Upper lobe of right lung (tissue), 1 donor: ENCODE results near the gene ELAVL1. TPM values are rescaled to one million over a fixed set of nuclear protein-coding genes. Genes with fewer than 3 reads are reported as not detected.
"Not testable (repeated sequence)": the region's sequence is repeated elsewhere in the genome, so short reads cannot be mapped to it uniquely, and the experiment has no call there.

Source experiments
- ATAC-seq: fragments of 200-7000 bp; cut with Tn5 transposase; one replicate; pipeline ENCODE4 v1.9.1; 2020; ENCODE audit warnings: mild to moderate bottlenecking, moderate library complexity
- DNase-seq: peaks from one replicate; pipeline ENCODE4 v3.0.0-alpha.2; 2020
- H3K27ac ChIP-seq: fragments of 200-600 bp; one replicate; pipeline ENCODE4 v1.8.0; 2022
- H3K27me3 ChIP-seq: fragments of 200-600 bp; one replicate; pipeline ENCODE4 v1.8.0; 2022; ENCODE audit warnings: mild to moderate bottlenecking
- H3K36me3 ChIP-seq: fragments of 200-600 bp; one replicate; pipeline ENCODE4 v1.8.0; 2022
- H3K4me1 ChIP-seq: fragments of 200-600 bp; one replicate; pipeline ENCODE4 v1.8.0; 2022
- H3K4me3 ChIP-seq: fragments of 200-600 bp; one replicate; pipeline ENCODE4 v1.8.0; 2022; ENCODE audit warnings: mild to moderate bottlenecking
- H3K9me3 ChIP-seq: fragments of 200-600 bp; one replicate; pipeline ENCODE4 v1.8.0; 2022
- CTCF ChIP-seq: fragments of 200-600 bp; IDR thresholded peaks from one replicate; pipeline ENCODE4 v1.8.0; 2022; ENCODE audit warnings: antibody characterized with exemption
- intact Hi-C: fragments of 100-400 bp; cut with DNase I; formaldehyde crosslinking; loops from one replicate; pipeline ENCODE4 v1.11.0; 2022
- total RNA-seq: library from RNA; stranded (reverse); fragmentation: NEBNext Ultra II Directional; extraction: Animal tissue kit (Norgen Biotek cat#: 25700); gene quantifications from one replicate; pipeline ENCODE4 v1.2.1, GENCODE V29; 2021
- donor health status: DM: no; HTN: yes; CAD: no; lungs with severe emphysema.

Gene ELAVL1
- total RNA-seq, 1 donor from 2014 or later: 65.9 TPM

GRCh38 chr19:7933411-7933810 lies 72.0 kb downstream of the ELAVL1 start:
- TF ChIP-seq CTCF: peak; percentile 15
- DNase-seq (no peak), ATAC-seq (no peak)
- Histone ChIP-seq H3K4me3 (no peak overlapping the region), H3K9me3 (no peaks in the 10 kb centered on the region), H3K36me3 (peaks cover 81% of the 10 kb centered on the region), H3K27me3 (no peaks in the 10 kb centered on the region), H3K4me1 (no peaks in the 10 kb centered on the region), H3K27ac (no peak overlapping the region)
- intact Hi-C loops: no loop called here

- H3K36me3 ChIP-seq: peaks cover 78% of the 10 kb centered on the region
- no peak for TF ChIP-seq CTCF
- H3K27me3 ChIP-seq: no peaks in the 10 kb centered on the region
- H3K4me1 ChIP-seq: no peaks in the 10 kb centered on the region
- intact Hi-C loops: no loop called here
- no peak overlapping the region for H3K27ac ChIP-seq
- no peak for DNase-seq
- no peak for ATAC-seq
- H3K9me3 ChIP-seq: no peaks in the 10 kb centered on the region
- no peak overlapping the region for H3K4me3 ChIP-seq
Observed at GRCh38 chr19:7932930-7933300, 72.5 kb downstream of the ELAVL1 start.

- intact Hi-C loops: no loop called here
- Histone ChIP-seq H3K4me3 (no peak overlapping the region), H3K27ac (no peak overlapping the region), H3K27me3 (no peaks in the 10 kb centered on the region), H3K9me3 (no peaks in the 10 kb centered on the region), H3K36me3 (peaks cover 72% of the 10 kb centered on the region), H3K4me1 (no peaks in the 10 kb centered on the region)
- DNase-seq (no peak), ATAC-seq (no peak)
- TF ChIP-seq CTCF: no peak
Observed at GRCh38 chr19:7932276-7932929, 73.0 kb downstream of the ELAVL1 start.

GRCh38 chr19:7931221-7932061 lies 74.0 kb downstream of the ELAVL1 start:
- DNase-seq: no peak
- peak overlapping the region; percentile 51 for H3K27ac ChIP-seq
- peaks cover 4% of the 10 kb centered on the region for H3K4me1 ChIP-seq
- H3K9me3 ChIP-seq: no peaks in the 10 kb centered on the region
- ATAC-seq: no peak
- no peak for TF ChIP-seq CTCF
- no peak overlapping the region for H3K4me3 ChIP-seq
- H3K36me3 ChIP-seq: peaks cover 63% of the 10 kb centered on the region
- intact Hi-C loops: no loop called here
- no peaks in the 10 kb centered on the region for H3K27me3 ChIP-seq

GRCh38 chr19:7930765-7931164 lies 74.7 kb downstream of the ELAVL1 start:
- H3K27ac ChIP-seq: peak overlapping the region; percentile 51
- no peak for ATAC-seq
- DNase-seq: no peak
- H3K9me3 ChIP-seq: no peaks in the 10 kb centered on the region
- H3K4me3 ChIP-seq: no peak overlapping the region
- TF ChIP-seq CTCF: no peak
- H3K36me3 ChIP-seq: peaks cover 56% of the 10 kb centered on the region
- peaks cover 8% of the 10 kb centered on the region for H3K4me1 ChIP-seq
- intact Hi-C loops: no loop called here
- no peaks in the 10 kb centered on the region for H3K27me3 ChIP-seq

GRCh38 chr19:7930030-7930429 lies 75.4 kb downstream of the ELAVL1 start:
- H3K4me3 ChIP-seq, DNase-seq, H3K9me3 ChIP-seq, ATAC-seq, H3K27ac ChIP-seq, intact Hi-C loops, H3K27me3 ChIP-seq: not testable (repeated sequence)
- peaks cover 11% of the 10 kb centered on the region for H3K4me1 ChIP-seq
- H3K36me3 ChIP-seq: peaks cover 49% of the 10 kb centered on the region
